KMS-11 (cell line): ENCODE data around the gene SCN4A.

ENCODE experiments used
- H2AFZ ChIP-seq: fragments of 200-600 bp; sonication (generic); 2 replicates; pipeline ENCODE4 v1.6.1; 2016; ENCODE audit warnings: antibody characterized with exemption, mixed run types, low read depth
- H3K27ac ChIP-seq: fragments of 200-600 bp; sonication (generic); 2 replicates; pipeline ENCODE4 v1.6.1; 2016; ENCODE audit warnings: mild to moderate bottlenecking, mixed run types
- H3K27me3 ChIP-seq: fragments of 200-600 bp; sonication (generic); 2 replicates; pipeline ENCODE4 v1.6.1; 2017; ENCODE audit warnings: mild to moderate bottlenecking, low read depth, mixed run types, moderate library complexity; ENCODE audit not compliant: insufficient read depth
- H3K36me3 ChIP-seq: fragments of 200-600 bp; sonication (generic); 2 replicates; pipeline ENCODE4 v1.6.1; 2017; ENCODE audit warnings: mild to moderate bottlenecking, mixed run types; ENCODE audit not compliant: insufficient read depth
- H3K4me1 ChIP-seq: fragments of 200-600 bp; sonication (generic); 2 replicates; pipeline ENCODE4 v1.6.1; 2016; ENCODE audit warnings: mild to moderate bottlenecking, low read depth, mixed run types; ENCODE audit not compliant: poor library complexity, severe bottlenecking
- H3K4me2 ChIP-seq: fragments of 200-600 bp; sonication (generic); 2 replicates; pipeline ENCODE4 v1.7.0; 2016; ENCODE audit warnings: mild to moderate bottlenecking, mixed run types
- H3K4me3 ChIP-seq: fragments of 200-600 bp; sonication (generic); IDR thresholded peaks from 2 replicates; pipeline ENCODE4 v1.6.1; 2017; ENCODE audit warnings: low read depth, low read length, mixed read lengths; ENCODE audit not compliant: insufficient read depth
- H3K79me2 ChIP-seq: fragments of 200-600 bp; sonication (generic); 2 replicates; pipeline ENCODE4 v1.6.1; 2016; ENCODE audit warnings: low read depth, mixed run types; ENCODE audit not compliant: insufficient read depth
- H3K9ac ChIP-seq: fragments of 200-600 bp; sonication (generic); 2 replicates; pipeline ENCODE4 v1.6.1; 2016; ENCODE audit warnings: mild to moderate bottlenecking, mixed run types
- H4K20me1 ChIP-seq: fragments of 200-600 bp; sonication (generic); 2 replicates; pipeline ENCODE4 v1.6.1; 2016; ENCODE audit warnings: mild to moderate bottlenecking, mixed run types; ENCODE audit not compliant: insufficient read depth
- CTCF ChIP-seq: fragments of 200-600 bp; sonication (generic); conservative IDR thresholded peaks from 2 replicates; pipeline ENCODE4 v1.6.1; 2017; ENCODE audit warnings: low read depth, mild to moderate bottlenecking, antibody characterized with exemption, low read length, moderate library complexity, mixed read lengths

The SCN4A gene

DNA sequence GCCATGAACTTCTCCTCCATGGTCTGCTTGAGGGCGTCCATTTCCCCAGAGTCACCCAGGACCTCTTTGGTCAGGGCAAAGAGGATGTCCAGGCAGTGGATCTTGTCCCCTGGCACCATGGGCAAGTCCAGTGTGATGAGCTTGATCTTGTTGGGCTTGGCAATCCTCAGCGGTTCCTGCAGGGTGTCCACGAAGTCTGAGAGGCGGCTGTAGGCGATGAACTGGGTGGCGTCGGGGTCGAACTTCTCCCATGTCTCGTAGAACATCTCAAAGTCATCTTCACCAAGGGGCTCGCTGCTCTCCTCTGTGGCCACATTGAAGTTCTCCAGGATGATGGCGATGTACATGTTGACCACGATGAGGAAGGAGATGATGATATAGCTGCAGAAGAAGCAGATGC, 31.6 kb downstream of the SCN4A start:
- no peak overlapping the region for H3K4me2 ChIP-seq
- TF ChIP-seq CTCF: no peak
- H3K27me3 ChIP-seq: peaks cover 4% of the 10 kb centered on the region; the same call in 1 of the 2 replicates
- H3K79me2 ChIP-seq: no peaks in the 10 kb centered on the region
- no peaks in the 10 kb centered on the region for H4K20me1 ChIP-seq
- H3K9ac ChIP-seq: no peak overlapping the region
- H2AFZ ChIP-seq: no peak overlapping the region
- no peaks in the 10 kb centered on the region for H3K4me1 ChIP-seq
- H3K36me3 ChIP-seq: no peaks in the 10 kb centered on the region
- no peak overlapping the region for H3K27ac ChIP-seq
- H3K4me3 ChIP-seq: no peak overlapping the region

GRCh38 chr17:63940584-63940983, 32.1 kb downstream of the SCN4A start:
- Histone ChIP-seq H3K27ac (no peak overlapping the region), H3K4me1 (no peaks in the 10 kb centered on the region), H3K36me3 (no peaks in the 10 kb centered on the region), H3K79me2 (no peaks in the 10 kb centered on the region), H2AFZ (no peak overlapping the region), H3K4me3 (no peak overlapping the region), H3K27me3 (peaks cover 4% of the 10 kb centered on the region; the same call in 1 of the 2 replicates), H3K4me2 (no peak overlapping the region), H3K9ac (no peak overlapping the region), H4K20me1 (no peaks in the 10 kb centered on the region)
- TF ChIP-seq CTCF: no peak

- Histone ChIP-seq H3K27me3 (peaks cover 2% of the 10 kb centered on the region; the same call in 1 of the 2 replicates), H3K4me2 (no peak overlapping the region), H3K27ac (no peak overlapping the region), H2AFZ (no peak overlapping the region), H3K4me3 (no peak overlapping the region), H4K20me1 (no peaks in the 10 kb centered on the region), H3K36me3 (no peaks in the 10 kb centered on the region), H3K9ac (no peak overlapping the region), H3K4me1 (no peaks in the 10 kb centered on the region), H3K79me2 (no peaks in the 10 kb centered on the region)
- TF ChIP-seq CTCF: no peak
Measured at GRCh38 chr17:63939884-63940283, 32.8 kb downstream of the SCN4A start.

- no peak overlapping the region for H3K4me3 ChIP-seq
- no peak for TF ChIP-seq CTCF
- H3K9ac ChIP-seq: no peak overlapping the region
- no peaks in the 10 kb centered on the region for H3K36me3 ChIP-seq
- H3K27me3 ChIP-seq: no peaks in the 10 kb centered on the region; the same call in 1 of the 2 replicates
- H4K20me1 ChIP-seq: no peaks in the 10 kb centered on the region
- H2AFZ ChIP-seq: no peak overlapping the region
- H3K79me2 ChIP-seq: no peaks in the 10 kb centered on the region
- H3K4me2 ChIP-seq: no peak overlapping the region
- H3K27ac ChIP-seq: no peak overlapping the region
- H3K4me1 ChIP-seq: no peaks in the 10 kb centered on the region
Measured at GRCh38 chr17:63939401-63939800, 33.3 kb downstream of the SCN4A start.

GRCh38 chr17:63937920-63938319, 34.8 kb downstream of the SCN4A start:
- Histone ChIP-seq H2AFZ (no peak overlapping the region), H3K4me2 (no peak overlapping the region), H3K9ac (no peak overlapping the region), H3K4me3 (no peak overlapping the region), H3K36me3 (no peaks in the 10 kb centered on the region), H3K27me3 (no peaks in the 10 kb centered on the region; the same call in 1 of the 2 replicates), H3K27ac (no peak overlapping the region), H3K79me2 (no peaks in the 10 kb centered on the region), H3K4me1 (no peaks in the 10 kb centered on the region), H4K20me1 (no peaks in the 10 kb centered on the region)
- no peak for TF ChIP-seq CTCF
